Upper lobe of left lung (tissue), 6 donors: ENCODE data around the gene YIPF3. TPM values are rescaled to one million over a fixed set of nuclear protein-coding genes. Genes with fewer than 3 reads are reported as not detected.
"Not testable (repeated sequence)": the region's sequence is repeated elsewhere in the genome, so short reads cannot be mapped to it uniquely, and the experiment has no call there.

Experiments
- ATAC-seq, 2 donors: fragments of 200-7000 bp; cut with Tn5 transposase; one replicate each; pipeline ENCODE4 v1.9.1; 2022; ENCODE audit warnings: mild to moderate bottlenecking in 2 of 2, moderate library complexity in 2 of 2; ENCODE audit not compliant: low FRiP score in 2 of 2
- DNase-seq, 2 donors: peaks; one replicate each; pipeline ENCODE4 v3.0.0-alpha.2; 2019 to 2020
- H3K27ac ChIP-seq, 4 donors: fragments of 200-600 bp; sonication (generic); one replicate each; pipeline ENCODE4 v1.5.1; 2016 to 2019
- H3K27me3 ChIP-seq, 4 donors: fragments of 200-600 bp; sonication (generic); one replicate each; pipeline ENCODE4 v1.5.1; 2017 to 2019
- H3K36me3 ChIP-seq, 4 donors: fragments of 200-600 bp; sonication (generic); one replicate each; pipeline ENCODE4 v1.5.1; 2016 to 2019
- H3K4me1 ChIP-seq, 4 donors: fragments of 200-600 bp; sonication (generic); one replicate each; pipeline ENCODE4 v1.5.1; 2018 to 2019
- H3K4me3 ChIP-seq, 4 donors: fragments of 200-600 bp; sonication (generic); one replicate each; pipeline ENCODE4 v1.5.1; 2017 to 2019; ENCODE audit warnings: mild to moderate bottlenecking in 2 of 4, moderate library complexity in 1 of 4
- H3K9me3 ChIP-seq, 4 donors: fragments of 200-600 bp; sonication (generic); one replicate each; pipeline ENCODE4 v1.5.1; 2018 to 2019
- CTCF ChIP-seq, 6 experiments: fragments of 450-650 bp in 4 of 6; fragments of 200-600 bp in 2 of 6; sonication (generic) in 2 of 6; IDR thresholded peaks; one replicate each; pipeline ENCODE4 v1.5.1; 2016 to 2019; ENCODE audit warnings: antibody characterized with exemption in 6 of 6
- EP300 ChIP-seq, 4 donors: sonication (generic); formaldehyde crosslinking; IDR thresholded peaks; one replicate each; pipeline ENCODE4 v1.5.1; 2017; ENCODE audit warnings: antibody characterized with exemption in 4 of 4, control low read depth in 2 of 4
- POLR2A ChIP-seq, 4 donors: fragments of 450-650 bp; IDR thresholded peaks; one replicate each; pipeline ENCODE4 v1.5.1; 2016 to 2017; ENCODE audit warnings: antibody characterized with exemption in 4 of 4, mild to moderate bottlenecking in 2 of 4
- POLR2AphosphoS5 ChIP-seq, 2 donors: sonication (generic); formaldehyde crosslinking; IDR thresholded peaks; one replicate each; pipeline ENCODE4 v1.5.1; 2017; ENCODE audit warnings: antibody characterized with exemption in 2 of 2
- WGBS, 2 donors: methylation state at CpG; one replicate each; pipeline ENCODE4 v1.1.5; 2017 to 2018; 5-methylcytosine and 5-hydroxymethylcytosine counted together
- total RNA-seq, 6 donors: library from RNA; depleted of rRNA in 4 of 6; stranded (reverse); fragments of >200 nt in 4 of 6; gene quantifications; one replicate each; pipeline versions ENCODE4 v1.1.0 to v1.2.1, GENCODE V29; 2016 to 2021
- donor health status: DM: no; HTN: no; CAD: no; lungs with moderate emphysema.
- donor health status: DM: no; HTN: yes; CAD: no; lungs with severe emphysema.

Gene YIPF3
- total RNA-seq, result 100 to 1,000 TPM; 103 to 170 (median 125) TPM

DNA sequence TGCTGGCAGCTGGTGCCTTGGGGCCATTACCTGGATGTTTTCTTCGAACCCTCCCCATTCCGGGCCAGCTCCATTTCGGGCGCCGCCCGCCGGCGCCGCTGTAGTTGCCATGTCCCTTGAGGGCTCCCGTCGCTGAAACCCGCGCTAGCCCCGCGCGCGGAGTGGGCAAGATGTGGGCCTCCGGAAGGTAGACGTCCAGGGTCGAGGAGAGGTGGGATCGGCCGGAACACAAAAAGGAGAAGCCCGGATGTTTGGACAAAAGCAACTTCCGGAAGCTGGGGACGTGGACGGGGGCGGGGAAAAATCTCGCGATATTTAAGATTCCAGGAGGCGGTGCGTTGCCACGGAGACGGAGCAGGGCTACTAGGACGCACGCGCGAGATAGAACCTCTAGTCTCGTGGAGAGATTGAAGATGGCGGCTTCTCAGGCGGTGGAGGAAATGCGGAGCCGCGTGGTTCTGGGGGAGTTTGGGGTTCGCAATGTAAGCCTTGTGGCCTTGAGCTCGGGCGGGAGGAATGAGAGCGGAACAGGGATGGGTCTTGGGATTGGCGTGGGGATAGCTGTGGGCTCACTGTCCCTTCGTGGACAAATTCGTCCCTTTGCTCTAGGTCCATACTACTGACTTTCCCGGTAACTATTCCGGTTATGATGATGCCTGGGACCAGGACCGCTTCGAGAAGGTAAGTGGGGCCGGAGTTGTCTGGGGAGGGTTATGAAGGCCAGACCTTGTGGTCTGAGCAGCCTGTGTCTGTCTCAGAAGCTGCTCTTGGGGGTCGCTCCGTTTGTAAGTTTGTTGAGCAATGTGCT is at the start of gene YIPF3, which contains the start of gene POLR1C:
YIPF3 (minus strand) TSS at position 230 of the 808 bp plus-strand sequence; CDS start at position 111, 119 bp downstream.
POLR1C (plus strand) TSS at position 393 of the 808 bp plus-strand sequence; CDS start at position 414, 21 bp downstream.
- peak; percentile 95 to 97 for ATAC-seq
- H3K36me3 ChIP-seq, result peaks cover 33 to 68% (median 58%) of the 10 kb centered on the region in 4 donors
- 0 to 1% methylated on average over 56 to 57 of the region's 57 CpGs for WGBS, 2 donors
- no peaks in the 10 kb centered on the region for H3K9me3 ChIP-seq
- peak; percentile 93 to 99 for DNase-seq
- H3K27ac ChIP-seq, result peak within 1 kb of the TSS; percentile 82 to 93 (median 89)
- peak within 1 kb of the TSS; percentile 64 to 95 (median 84) for H3K4me3 ChIP-seq
- no peaks in the 10 kb centered on the region for H3K27me3 ChIP-seq
- TF ChIP-seq POLR2A (IDR thresholded peaks at IDR 0.05) (peak in 3 of 4 donors; percentile 37 to 71 (median 52)), CTCF (IDR thresholded peaks at IDR 0.05) (no peak), POLR2AphosphoS5 (IDR thresholded peaks at IDR 0.05) (peak; percentile 74 to 77), EP300 (IDR thresholded peaks at IDR 0.05) (no peak)
- peaks cover 30 to 46% (median 41%) of the 10 kb centered on the region in 4 donors for H3K4me1 ChIP-seq

GRCh38 chr6:43559328-43559727 is 42.6 kb upstream of the YIPF3 start:
- no peak for TF ChIP-seq CTCF (IDR thresholded peaks at IDR 0.05)
- TF ChIP-seq EP300 (IDR thresholded peaks at IDR 0.05), result no peak
- no peak for TF ChIP-seq POLR2A (IDR thresholded peaks at IDR 0.05)
- no peak for TF ChIP-seq POLR2AphosphoS5 (IDR thresholded peaks at IDR 0.05)
- Histone ChIP-seq H3K4me3 (no peak overlapping the region), H3K27ac (no peak overlapping the region), H3K36me3 (peaks cover 40 to 100% (median 71%) of the 10 kb centered on the region in 4 donors), H3K4me1 (no peaks in the 10 kb centered on the region), H3K27me3 (no peaks in the 10 kb centered on the region), H3K9me3 (no peaks in the 10 kb centered on the region)
- no peak for DNase-seq
- no peak for ATAC-seq

DNA sequence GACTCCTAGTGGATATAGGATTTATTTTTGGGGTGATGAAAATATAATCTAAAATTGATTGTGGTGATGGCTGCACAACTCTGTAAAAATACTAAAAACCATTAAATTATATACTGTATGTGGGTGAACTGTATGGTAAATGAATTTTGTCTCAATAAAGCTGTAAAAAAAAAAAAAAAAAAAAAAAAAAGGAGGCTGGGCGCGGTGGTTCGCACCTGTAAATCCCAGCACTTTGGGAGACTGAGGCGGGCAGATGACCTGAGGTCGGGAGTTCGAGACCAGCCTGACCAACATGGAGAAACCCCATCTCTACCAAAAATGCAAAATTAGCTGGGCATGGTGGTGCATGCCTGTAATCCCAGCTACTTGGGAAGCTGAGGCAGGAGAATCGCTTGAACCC is 40.9 kb upstream of the YIPF3 start:
- not testable (repeated sequence) for H3K9me3 ChIP-seq, H3K27me3 ChIP-seq, H3K4me3 ChIP-seq, DNase-seq, ATAC-seq, H3K4me1 ChIP-seq, H3K27ac ChIP-seq
- H3K36me3 ChIP-seq, result peaks cover 30 to 100% (median 67%) of the 10 kb centered on the region in 4 donors
- WGBS, 2 donors, result 96 to 99% methylated on average over 7 of the region's 7 CpGs

GRCh38 chr6:43547222-43547621 is 30.5 kb upstream of the YIPF3 start:
- WGBS, 2 donors, result 83 to 95% methylated on average over 3 of the region's 3 CpGs
- no peak overlapping the region for H3K27ac ChIP-seq

More at GRCh38 chr6:43547222-43547621, 30.5 kb upstream of the YIPF3 start:
- TF ChIP-seq CTCF (IDR thresholded peaks at IDR 0.05) (no peak), EP300 (IDR thresholded peaks at IDR 0.05) (no peak), POLR2A (IDR thresholded peaks at IDR 0.05) (no peak), POLR2AphosphoS5 (IDR thresholded peaks at IDR 0.05) (no peak)
- H3K4me3 ChIP-seq, result no peak overlapping the region
- no peaks in the 10 kb centered on the region for H3K9me3 ChIP-seq
- ATAC-seq (no peak), DNase-seq (no peak)
- H3K4me1 ChIP-seq, result no peaks in the 10 kb centered on the region
- H3K27me3 ChIP-seq, result no peaks in the 10 kb centered on the region
- peaks cover 3 to 100% (median 79%) of the 10 kb centered on the region in 4 donors for H3K36me3 ChIP-seq
